ACC112 (cell line): ENCODE measurements around the gene PRM1.

Experiments
- H2AFZ ChIP-seq: fragments of 200-600 bp; sonication (generic); one replicate; pipeline ENCODE4 v1.6.0; 2017; ENCODE audit warnings: antibody characterized with exemption, low read length; ENCODE audit not compliant: unreplicated experiment
- H3K27ac ChIP-seq: fragments of 200-600 bp; sonication (generic); 2 replicates; pipeline ENCODE4 v1.5.1; 2014; ENCODE audit warnings: low read depth, mild to moderate bottlenecking, antibody characterized with exemption, low read length, moderate library complexity
- H3K27me3 ChIP-seq: fragments of 200-600 bp; sonication (generic); 2 replicates; pipeline ENCODE4 v1.6.1; 2014; ENCODE audit warnings: mild to moderate bottlenecking, antibody characterized with exemption, low read length, moderate library complexity, mixed read lengths; ENCODE audit not compliant: insufficient read depth
- H3K36me3 ChIP-seq: fragments of 200-600 bp; sonication (generic); 2 replicates; pipeline ENCODE4 v1.6.1; 2016; ENCODE audit warnings: mild to moderate bottlenecking, antibody characterized with exemption, low read length, moderate library complexity, mixed read lengths; ENCODE audit not compliant: insufficient read depth
- H3K4me1 ChIP-seq: fragments of 200-600 bp; sonication (generic); one replicate; pipeline ENCODE4 v1.6.1; 2016; ENCODE audit warnings: low read length, mixed read lengths; ENCODE audit not compliant: insufficient read depth, unreplicated experiment, control insufficient read depth
- H3K4me3 ChIP-seq: fragments of 200-600 bp; sonication (generic); 2 replicates; pipeline ENCODE4 v1.5.1; 2014; ENCODE audit warnings: mild to moderate bottlenecking, low read depth, low read length
- H3K79me2 ChIP-seq: fragments of 200-600 bp; sonication (generic); one replicate; pipeline ENCODE4 v1.6.0; 2016; ENCODE audit warnings: low read length; ENCODE audit not compliant: control insufficient read depth, unreplicated experiment, insufficient read depth

PRM1 gene

GRCh38 chr16:11249233-11250061 is 31.7 kb downstream of the PRM1 start:
- peaks cover 13% of the 10 kb centered on the region for H3K4me1 ChIP-seq
- H3K27me3 ChIP-seq = no peaks in the 10 kb centered on the region
- H3K4me3 ChIP-seq = no peak overlapping the region
- H3K36me3 ChIP-seq = no peaks in the 10 kb centered on the region
- H3K27ac ChIP-seq = no peak overlapping the region
- H3K79me2 ChIP-seq = peaks cover 1% of the 10 kb centered on the region
- no peak overlapping the region for H2AFZ ChIP-seq

- no peaks in the 10 kb centered on the region for H3K27me3 ChIP-seq
Measured at GRCh38 chr16:11248133-11248532, 33.0 kb downstream of the PRM1 start.

GRCh38 chr16:11245988-11246387 is 35.1 kb downstream of the PRM1 start:
- Histone ChIP-seq H3K79me2 (no peaks in the 10 kb centered on the region), H3K36me3 (no peaks in the 10 kb centered on the region), H3K4me1 (no peaks in the 10 kb centered on the region), H3K4me3 (no peak overlapping the region), H3K27me3 (no peaks in the 10 kb centered on the region), H2AFZ (no peak overlapping the region), H3K27ac (no peak overlapping the region)

More at GRCh38 chr16:11248133-11248532, 33.0 kb downstream of the PRM1 start:
- Histone ChIP-seq H3K4me1 (peaks cover 2% of the 10 kb centered on the region), H2AFZ (no peak overlapping the region), H3K36me3 (no peaks in the 10 kb centered on the region), H3K79me2 (no peaks in the 10 kb centered on the region), H3K4me3 (no peak overlapping the region), H3K27ac (no peak overlapping the region)

- H3K79me2 ChIP-seq = no peaks in the 10 kb centered on the region
- H3K36me3 ChIP-seq = no peaks in the 10 kb centered on the region
- no peak overlapping the region for H2AFZ ChIP-seq
- H3K4me3 ChIP-seq = no peak overlapping the region
- H3K4me1 ChIP-seq = no peaks in the 10 kb centered on the region
- H3K27ac ChIP-seq = no peak overlapping the region
- no peaks in the 10 kb centered on the region for H3K27me3 ChIP-seq
Measured at GRCh38 chr16:11245222-11245737, 35.9 kb downstream of the PRM1 start.

GRCh38 chr16:11242658-11243057 is 38.5 kb downstream of the PRM1 start:
- Histone ChIP-seq H2AFZ (no peak overlapping the region), H3K27me3 (no peaks in the 10 kb centered on the region), H3K27ac (no peak overlapping the region), H3K79me2 (no peaks in the 10 kb centered on the region), H3K4me1 (no peaks in the 10 kb centered on the region), H3K4me3 (no peak overlapping the region), H3K36me3 (no peaks in the 10 kb centered on the region)

- no peaks in the 10 kb centered on the region for H3K4me1 ChIP-seq
- H2AFZ ChIP-seq = no peak overlapping the region
- H3K27ac ChIP-seq = no peak overlapping the region
- H3K4me3 ChIP-seq = no peak overlapping the region
- H3K79me2 ChIP-seq = no peaks in the 10 kb centered on the region
- no peaks in the 10 kb centered on the region for H3K36me3 ChIP-seq
- H3K27me3 ChIP-seq = no peaks in the 10 kb centered on the region
Measured at GRCh38 chr16:11241480-11242204, 39.5 kb downstream of the PRM1 start.

- no peaks in the 10 kb centered on the region for H3K36me3 ChIP-seq
- no peak overlapping the region for H2AFZ ChIP-seq
- no peaks in the 10 kb centered on the region for H3K4me1 ChIP-seq
- no peaks in the 10 kb centered on the region for H3K79me2 ChIP-seq
- no peak overlapping the region for H3K27ac ChIP-seq
- no peak overlapping the region for H3K4me3 ChIP-seq
- no peaks in the 10 kb centered on the region for H3K27me3 ChIP-seq
Measured at GRCh38 chr16:11240636-11241473, 40.3 kb downstream of the PRM1 start.

GRCh38 chr16:11239644-11240632 is 41.2 kb downstream of the PRM1 start:
- no peak overlapping the region for H3K4me3 ChIP-seq
- no peaks in the 10 kb centered on the region for H3K36me3 ChIP-seq
- no peaks in the 10 kb centered on the region for H3K4me1 ChIP-seq
- H2AFZ ChIP-seq = no peak overlapping the region
- no peaks in the 10 kb centered on the region for H3K27me3 ChIP-seq
- no peak overlapping the region for H3K27ac ChIP-seq
- no peaks in the 10 kb centered on the region for H3K79me2 ChIP-seq

GRCh38 chr16:11238272-11239202 is 42.6 kb downstream of the PRM1 start:
- Histone ChIP-seq H3K4me3 (no peak overlapping the region), H2AFZ (no peak overlapping the region)

More at GRCh38 chr16:11238272-11239202, 42.6 kb downstream of the PRM1 start:
- no peak overlapping the region for H3K27ac ChIP-seq
- H3K36me3 ChIP-seq = no peaks in the 10 kb centered on the region
- H3K4me1 ChIP-seq = no peaks in the 10 kb centered on the region
- no peaks in the 10 kb centered on the region for H3K79me2 ChIP-seq
- no peaks in the 10 kb centered on the region for H3K27me3 ChIP-seq
